Epithelial cell of esophagus (primary cell): ENCODE data around the gene NTM.

Experiments used
- DNase-seq: peaks from one replicate; pipeline ENCODE4 v3.0.0; 2010; ENCODE audit warnings: low read depth
- H3K4me3 ChIP-seq: 2 replicates; pipeline ENCODE4 v1.5.1; 2011; ENCODE audit warnings: mild to moderate bottlenecking, low read length, control low read depth
- TF ChIP-seq, protein P1 (sequence below): IDR thresholded peaks from 2 replicates; pipeline ENCODE4 v1.5.1; 2011; ENCODE audit warnings: low read depth, mild to moderate bottlenecking, low read length, control low read depth, inconsistent platforms; ENCODE audit not compliant: insufficient read depth; ENCODE audit errors: missing control alignments

The NTM gene

GRCh38 chr11:131867457-131868257, 497.2 kb downstream of the NTM start:
- peak; percentile 86 for DNase-seq
- TF ChIP-seq, protein P1, sequence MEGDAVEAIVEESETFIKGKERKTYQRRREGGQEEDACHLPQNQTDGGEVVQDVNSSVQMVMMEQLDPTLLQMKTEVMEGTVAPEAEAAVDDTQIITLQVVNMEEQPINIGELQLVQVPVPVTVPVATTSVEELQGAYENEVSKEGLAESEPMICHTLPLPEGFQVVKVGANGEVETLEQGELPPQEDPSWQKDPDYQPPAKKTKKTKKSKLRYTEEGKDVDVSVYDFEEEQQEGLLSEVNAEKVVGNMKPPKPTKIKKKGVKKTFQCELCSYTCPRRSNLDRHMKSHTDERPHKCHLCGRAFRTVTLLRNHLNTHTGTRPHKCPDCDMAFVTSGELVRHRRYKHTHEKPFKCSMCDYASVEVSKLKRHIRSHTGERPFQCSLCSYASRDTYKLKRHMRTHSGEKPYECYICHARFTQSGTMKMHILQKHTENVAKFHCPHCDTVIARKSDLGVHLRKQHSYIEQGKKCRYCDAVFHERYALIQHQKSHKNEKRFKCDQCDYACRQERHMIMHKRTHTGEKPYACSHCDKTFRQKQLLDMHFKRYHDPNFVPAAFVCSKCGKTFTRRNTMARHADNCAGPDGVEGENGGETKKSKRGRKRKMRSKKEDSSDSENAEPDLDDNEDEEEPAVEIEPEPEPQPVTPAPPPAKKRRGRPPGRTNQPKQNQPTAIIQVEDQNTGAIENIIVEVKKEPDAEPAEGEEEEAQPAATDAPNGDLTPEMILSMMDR: peak; percentile 94
- H3K4me3 ChIP-seq: no peak overlapping the region

- TF ChIP-seq, protein P1: no peak
- DNase-seq: peak; percentile 53
- no peak overlapping the region for H3K4me3 ChIP-seq
Observed at GRCh38 chr11:131868629-131869507, 498.5 kb downstream of the NTM start.

- DNase-seq: no peak
- TF ChIP-seq, protein P1: no peak
- H3K4me3 ChIP-seq: no peak overlapping the region
Observed at GRCh38 chr11:131870305-131870704, 499.9 kb downstream of the NTM start.

DNA sequence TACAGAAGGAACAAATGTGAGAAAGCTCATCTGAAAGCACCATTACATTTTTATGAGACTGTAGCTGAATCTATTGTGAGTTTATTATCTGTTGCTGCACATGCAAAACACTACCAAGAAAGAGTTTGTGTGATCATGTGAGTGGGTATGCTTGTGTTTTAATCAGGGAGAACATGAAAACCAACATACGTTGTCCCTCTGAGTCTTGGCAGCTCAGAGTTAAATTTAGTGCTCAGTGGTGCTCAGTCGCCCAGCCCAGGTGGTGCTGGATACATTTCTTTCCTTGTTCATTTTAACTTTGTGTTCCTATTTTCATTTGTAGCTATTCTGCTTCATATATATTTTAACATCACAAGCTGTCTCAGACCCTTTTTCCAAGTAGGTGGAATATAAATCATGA, 500.6 kb downstream of the NTM start:
- no peak for DNase-seq
- no peak overlapping the region for H3K4me3 ChIP-seq
- TF ChIP-seq, protein P1: no peak

GRCh38 chr11:131874070-131874469, 503.7 kb downstream of the NTM start:
- peak; percentile 23 for DNase-seq
- TF ChIP-seq, protein P1: no peak
- H3K4me3 ChIP-seq: no peak overlapping the region

- TF ChIP-seq, protein P1: no peak
Observed at GRCh38 chr11:131875611-131876010, 505.2 kb downstream of the NTM start.

More at GRCh38 chr11:131875611-131876010, 505.2 kb downstream of the NTM start:
- DNase-seq: no peak
- no peak overlapping the region for H3K4me3 ChIP-seq
